SU-DHL-6 (cell line): ENCODE results near the gene ORMDL3.

ENCODE experiments used
- H2AFZ ChIP-seq: fragments of 200-600 bp; sonication (generic); 2 replicates; pipeline ENCODE4 v1.6.1; 2014; ENCODE audit warnings: low read depth, mild to moderate bottlenecking, moderate library complexity, mixed read lengths, antibody characterized with exemption, low read length; ENCODE audit not compliant: severe bottlenecking
- H3F3A ChIP-seq: fragments of 200-600 bp; shearing (Covaris generic); 2 replicates; pipeline ENCODE4 v1.6.0; 2016; ENCODE audit warnings: antibody characterized with exemption, mild to moderate bottlenecking; ENCODE audit not compliant: insufficient read depth
- H3K27ac ChIP-seq: fragments of 200-600 bp; sonication (generic); 2 replicates; pipeline ENCODE4 v1.5.1; 2016; ENCODE audit warnings: low read depth, mild to moderate bottlenecking, low read length, moderate library complexity, mixed read lengths
- H3K27me3 ChIP-seq: fragments of 200-600 bp; sonication (generic), shearing (Covaris generic); 2 replicates; pipeline ENCODE4 v1.6.0; 2014; ENCODE audit warnings: mild to moderate bottlenecking, low read length
- H3K36me3 ChIP-seq: fragments of 200-600 bp; sonication (generic); 2 replicates; pipeline ENCODE4 v1.6.1; 2014; ENCODE audit warnings: mild to moderate bottlenecking, low read length, mixed read lengths
- H3K4me2 ChIP-seq: fragments of 300-600, 200-600 bp; shearing (Covaris generic), sonication (generic); 2 replicates; pipeline ENCODE4 v1.6.0; 2014; ENCODE audit warnings: low read length, low read depth, mild to moderate bottlenecking; ENCODE audit not compliant: poor library complexity, severe bottlenecking
- H3K4me3 ChIP-seq: fragments of 200-600 bp; sonication (generic); 2 replicates; pipeline ENCODE4 v1.5.1; 2014; ENCODE audit warnings: antibody characterized with exemption, low read length, mild to moderate bottlenecking, mixed read lengths; ENCODE audit not compliant: insufficient read depth, poor library complexity, severe bottlenecking
- H3K79me2 ChIP-seq: fragments of 200-600 bp; sonication (generic); 2 replicates; pipeline ENCODE4 v1.6.1; 2014; ENCODE audit warnings: mild to moderate bottlenecking, low read length, moderate library complexity; ENCODE audit not compliant: insufficient read depth
- H3K9ac ChIP-seq: fragments of 200-600 bp; sonication (generic); 2 replicates; pipeline ENCODE4 v1.7.0; 2014; ENCODE audit warnings: mild to moderate bottlenecking, low read length
- H3K9me2 ChIP-seq: fragments of 200-600 bp; sonication (generic); replicated peaks from 2 replicates; pipeline ENCODE4 v1.6.1; 2014; ENCODE audit warnings: low read length; ENCODE audit not compliant: insufficient read depth
- H3K9me3 ChIP-seq: fragments of 200-600 bp; sonication (generic); 2 replicates; pipeline ENCODE4 v1.6.1; 2014; ENCODE audit warnings: low read length, mixed read lengths; ENCODE audit not compliant: insufficient read depth
- H4K20me1 ChIP-seq: fragments of 200-600 bp; sonication (generic); 2 replicates; pipeline ENCODE4 v1.6.1; 2014; ENCODE audit warnings: low read depth, mild to moderate bottlenecking, antibody characterized with exemption, low read length, moderate library complexity, mixed read lengths
- EZH2phosphoT487 ChIP-seq: fragments of 200-600 bp; sonication (generic), shearing (Covaris generic); conservative IDR thresholded peaks from 2 replicates; pipeline ENCODE4 v1.6.1; 2018; ENCODE audit warnings: mild to moderate bottlenecking, antibody characterized with exemption, low read length, moderate library complexity, mixed read lengths
- TF ChIP-seq, protein P1 (sequence below): fragments of 200-600 bp; sonication (generic); IDR thresholded peaks from one replicate; pipeline ENCODE4 v1.5.1; 2017; ENCODE audit warnings: antibody characterized with exemption, mild to moderate bottlenecking, low read length, moderate library complexity; ENCODE audit not compliant: insufficient read depth, poor library complexity, severe bottlenecking

ORMDL3 gene

GRCh38 chr17:39965017-39965699 lies 37.8 kb upstream of the ORMDL3 start:
- Histone ChIP-seq H2AFZ (no peak overlapping the region), H4K20me1 (no peaks in the 10 kb centered on the region), H3F3A (no peaks in the 10 kb centered on the region), H3K27ac (no peak overlapping the region), H3K9me3 (no peaks in the 10 kb centered on the region), H3K36me3 (no peaks in the 10 kb centered on the region), H3K9me2 (no peaks in the 10 kb centered on the region), H3K79me2 (no peaks in the 10 kb centered on the region), H3K27me3 (no peaks in the 10 kb centered on the region), H3K4me2 (no peak overlapping the region), H3K9ac (no peak overlapping the region), H3K4me3 (no peak overlapping the region)
- TF ChIP-seq, protein P1, sequence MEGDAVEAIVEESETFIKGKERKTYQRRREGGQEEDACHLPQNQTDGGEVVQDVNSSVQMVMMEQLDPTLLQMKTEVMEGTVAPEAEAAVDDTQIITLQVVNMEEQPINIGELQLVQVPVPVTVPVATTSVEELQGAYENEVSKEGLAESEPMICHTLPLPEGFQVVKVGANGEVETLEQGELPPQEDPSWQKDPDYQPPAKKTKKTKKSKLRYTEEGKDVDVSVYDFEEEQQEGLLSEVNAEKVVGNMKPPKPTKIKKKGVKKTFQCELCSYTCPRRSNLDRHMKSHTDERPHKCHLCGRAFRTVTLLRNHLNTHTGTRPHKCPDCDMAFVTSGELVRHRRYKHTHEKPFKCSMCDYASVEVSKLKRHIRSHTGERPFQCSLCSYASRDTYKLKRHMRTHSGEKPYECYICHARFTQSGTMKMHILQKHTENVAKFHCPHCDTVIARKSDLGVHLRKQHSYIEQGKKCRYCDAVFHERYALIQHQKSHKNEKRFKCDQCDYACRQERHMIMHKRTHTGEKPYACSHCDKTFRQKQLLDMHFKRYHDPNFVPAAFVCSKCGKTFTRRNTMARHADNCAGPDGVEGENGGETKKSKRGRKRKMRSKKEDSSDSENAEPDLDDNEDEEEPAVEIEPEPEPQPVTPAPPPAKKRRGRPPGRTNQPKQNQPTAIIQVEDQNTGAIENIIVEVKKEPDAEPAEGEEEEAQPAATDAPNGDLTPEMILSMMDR: no peak
- no peak for TF ChIP-seq EZH2phosphoT487

- Histone ChIP-seq H3K4me2 (no peak overlapping the region), H3F3A (no peaks in the 10 kb centered on the region), H3K36me3 (no peaks in the 10 kb centered on the region), H4K20me1 (no peaks in the 10 kb centered on the region), H2AFZ (no peak overlapping the region), H3K9ac (no peak overlapping the region), H3K27ac (no peak overlapping the region), H3K79me2 (no peaks in the 10 kb centered on the region), H3K27me3 (no peaks in the 10 kb centered on the region), H3K4me3 (no peak overlapping the region), H3K9me3 (no peaks in the 10 kb centered on the region), H3K9me2 (no peaks in the 10 kb centered on the region)
- TF ChIP-seq, protein P1: no peak
- TF ChIP-seq EZH2phosphoT487: no peak
These were observed 36.4 kb upstream of the ORMDL3 start for GRCh38 chr17:39963829-39964228.

DNA sequence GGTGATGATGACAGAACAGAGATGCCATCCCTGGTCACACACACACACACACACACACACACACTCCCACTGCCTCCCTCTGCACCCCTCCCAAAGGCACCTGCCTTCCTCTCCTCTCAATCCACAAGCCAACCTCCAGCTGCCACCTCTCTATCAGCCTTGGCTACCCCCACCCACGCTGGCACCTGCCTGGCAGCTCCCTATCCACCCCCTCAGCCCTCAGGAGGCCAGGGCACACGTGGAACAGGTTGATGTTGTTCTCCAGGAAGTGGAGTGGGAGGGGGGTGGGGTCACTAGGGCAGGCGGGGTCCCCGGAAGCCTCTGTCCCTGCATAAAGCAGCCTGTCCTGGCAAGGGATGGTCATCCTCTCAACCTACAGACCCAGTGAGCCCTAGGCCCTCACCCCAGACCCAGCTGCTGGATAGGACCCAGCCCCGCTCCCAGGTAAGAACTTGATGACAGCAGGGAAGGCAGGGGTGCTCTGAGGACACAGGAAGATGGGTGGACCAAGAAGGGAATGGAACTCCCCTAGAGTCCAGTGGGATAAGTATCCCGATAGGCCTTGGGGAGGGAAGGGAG lies 35.3 kb upstream of the ORMDL3 start, which contains the start of gene GSDMA:
GSDMA (plus strand) TSS at position 363 of the 579 bp plus-strand sequence. CDS start 2,684 bp downstream, outside the sequence.
- Histone ChIP-seq H2AFZ (no peak within 1 kb of the TSS), H3K9me2 (no peaks in the 10 kb centered on the region), H3K27me3 (no peaks in the 10 kb centered on the region), H3K27ac (no peak within 1 kb of the TSS), H3K9ac (no peak within 1 kb of the TSS), H3F3A (no peaks in the 10 kb centered on the region), H3K79me2 (no peaks in the 10 kb centered on the region), H3K4me3 (no peak within 1 kb of the TSS), H3K4me2 (no peak within 1 kb of the TSS), H3K9me3 (no peaks in the 10 kb centered on the region), H4K20me1 (no peaks in the 10 kb centered on the region), H3K36me3 (no peaks in the 10 kb centered on the region)
- TF ChIP-seq EZH2phosphoT487: no peak
- TF ChIP-seq, protein P1: no peak
